Aorta (tissue), 5 donors: ENCODE results near the gene NFIC. TPM values are rescaled to one million over a fixed set of nuclear protein-coding genes. Genes with fewer than 3 reads are reported as not detected.

Source experiments
- ATAC-seq: fragments of 200-7000 bp; cut with Tn5 transposase; one replicate; pipeline ENCODE4 v1.9.1; 2022; ENCODE audit warnings: moderate library complexity; ENCODE audit not compliant: low FRiP score
- DNase-seq, 2 donors: peaks; one replicate each; pipeline ENCODE4 v3.0.0-alpha.2; 2020
- H3K27ac ChIP-seq, 2 donors: one replicate each; pipeline ENCODE4 v1.5.1; 2013; ENCODE audit warnings: low read length in 2 of 2, mild to moderate bottlenecking in 2 of 2, moderate library complexity in 2 of 2, control low read depth in 1 of 2, inconsistent platforms in 1 of 2, low read depth in 1 of 2
- H3K27me3 ChIP-seq, 2 donors: one replicate each; pipeline ENCODE4 v1.6.1; 2013; ENCODE audit warnings: control low read depth in 1 of 2, low read length in 1 of 2, mild to moderate bottlenecking in 1 of 2, moderate library complexity in 1 of 2; ENCODE audit not compliant: insufficient read depth in 2 of 2, control insufficient read depth in 1 of 2
- H3K36me3 ChIP-seq, 2 donors: one replicate each; pipeline ENCODE4 v1.6.1; 2013; ENCODE audit warnings: control low read depth in 1 of 2, low read length in 1 of 2, mild to moderate bottlenecking in 1 of 2; ENCODE audit not compliant: insufficient read depth in 2 of 2, control insufficient read depth in 1 of 2
- H3K4me1 ChIP-seq, 2 donors: one replicate each; pipeline ENCODE4 v1.6.1; 2013; ENCODE audit warnings: low read length in 2 of 2, control low read depth in 1 of 2, mild to moderate bottlenecking in 1 of 2, moderate library complexity in 1 of 2; ENCODE audit not compliant: insufficient read depth in 2 of 2, control insufficient read depth in 1 of 2
- H3K4me3 ChIP-seq, 2 donors: one replicate each; pipeline ENCODE4 v1.5.1; 2013; ENCODE audit warnings: low read length in 2 of 2, control low read depth in 1 of 2, mild to moderate bottlenecking in 1 of 2
- H3K9me3 ChIP-seq: one replicate; pipeline ENCODE4 v1.6.1; 2013; ENCODE audit warnings: mild to moderate bottlenecking, low read length; ENCODE audit not compliant: control insufficient read depth
- WGBS, 2 donors: extraction: QIAGEN DNeasy Blood & Tissue Kit; methylation state at CpG; one replicate each; pipeline ENCODE4 v1.1.7; 2013; 5-methylcytosine and 5-hydroxymethylcytosine counted together
- intact Hi-C, 2 donors: fragments of 100-400 bp; cut with DNase I; formaldehyde crosslinking; loops; one replicate each; pipeline versions ENCODE4 v1.14.2 to v1.15.0; 2022
- polyA plus RNA-seq, 2 donors: library from polyadenylated mRNA; stranded (reverse); fragments of 200-250 nt; gene quantifications; one replicate each; pipeline ENCODE4 v1.2.3, GENCODE V29; 2013
- total RNA-seq, 2 donors: library from RNA; stranded (reverse); fragmentation: NEBNext Ultra II Directional; extraction: Animal tissue kit (Norgen Biotek cat#: 25700); gene quantifications; one replicate each; pipeline ENCODE4 v1.2.1, GENCODE V29; 2021
- donor health status: healthy with polysubstance abuse.
- donor health status: Bipolar disorder and iron deficiency.
- donor health status: DM: no; HTN: no; CAD: no.
- donor health status: DM: no; HTN: no; CAD: no.
- donor health status: DM: yes; HTN: yes; CAD: no.

NFIC gene
- total and polyA plus RNA-seq, 4 donors, result 37.5 to 188 (median 106) TPM

GRCh38 chr19:3351702-3352447 lies 14.5 kb upstream of the NFIC start:
- intact Hi-C loops, result no loop called here

GRCh38 chr19:3353493-3353892 lies 12.9 kb upstream of the NFIC start:
- Histone ChIP-seq H3K4me3 (no peak overlapping the region), H3K36me3 (no peaks in the 10 kb centered on the region), H3K9me3 (no peaks in the 10 kb centered on the region), H3K4me1 (no peaks in the 10 kb centered on the region), H3K27ac (no peak overlapping the region), H3K27me3 (no peaks in the 10 kb centered on the region)
- WGBS, 2 donors, result 59 to 87% methylated on average over 5 of the region's 5 CpGs
- no peak for DNase-seq
- ATAC-seq, result no peak
- intact Hi-C loops, result no loop called here

More at GRCh38 chr19:3351702-3352447, 14.5 kb upstream of the NFIC start:
- no peak for ATAC-seq
- no peak for DNase-seq
- 87 to 88% methylated on average over 8 of the region's 8 CpGs for WGBS, 2 donors
- no peak overlapping the region for H3K4me3 ChIP-seq
- no peaks in the 10 kb centered on the region for H3K27me3 ChIP-seq
- H3K27ac ChIP-seq, result no peak overlapping the region
- H3K4me1 ChIP-seq, result no peaks in the 10 kb centered on the region
- no peaks in the 10 kb centered on the region for H3K36me3 ChIP-seq
- no peaks in the 10 kb centered on the region for H3K9me3 ChIP-seq

GRCh38 chr19:3356805-3357204 lies 9.6 kb upstream of the NFIC start:
- Histone ChIP-seq H3K4me3 (no peak overlapping the region), H3K36me3 (no peaks in the 10 kb centered on the region), H3K9me3 (no peaks in the 10 kb centered on the region), H3K4me1 (no peaks in the 10 kb centered on the region), H3K27me3 (no peaks in the 10 kb centered on the region), H3K27ac (no peak overlapping the region)
- intact Hi-C loops, result no loop called here
- no peak for DNase-seq
- ATAC-seq, result no peak
- WGBS, 2 donors, result 88 to 94% methylated on average over 2 of the region's 2 CpGs

- H3K4me1 ChIP-seq, result no peaks in the 10 kb centered on the region
- no peak overlapping the region for H3K27ac ChIP-seq
- H3K36me3 ChIP-seq, result no peaks in the 10 kb centered on the region
- no peak for DNase-seq
- no peak for ATAC-seq
- H3K27me3 ChIP-seq, result no peaks in the 10 kb centered on the region
- WGBS, 2 donors, result 63 to 71% methylated on average over 13 to 16 of the region's 16 CpGs
- no peak overlapping the region for H3K4me3 ChIP-seq
- H3K9me3 ChIP-seq, result no peaks in the 10 kb centered on the region
- intact Hi-C loops, result no loop called here
These were observed 9.0 kb upstream of the NFIC start for GRCh38 chr19:3357271-3357991.

- no peaks in the 10 kb centered on the region for H3K36me3 ChIP-seq
- intact Hi-C loops, result no loop called here
- no peak overlapping the region for H3K4me3 ChIP-seq
- ATAC-seq, result no peak
- no peaks in the 10 kb centered on the region for H3K9me3 ChIP-seq
- no peak overlapping the region for H3K27ac ChIP-seq
- H3K4me1 ChIP-seq, result no peaks in the 10 kb centered on the region
- DNase-seq, result no peak
- no peaks in the 10 kb centered on the region for H3K27me3 ChIP-seq
- 9 to 25% methylated on average over 14 to 38 of the region's 38 CpGs for WGBS, 2 donors
These were observed 8.2 kb upstream of the NFIC start for GRCh38 chr19:3357992-3358688.

GRCh38 chr19:3358689-3359014 lies 7.7 kb upstream of the NFIC start:
- 1 to 2% methylated on average over 18 to 27 of the region's 27 CpGs for WGBS, 2 donors
- DNase-seq (no peak), ATAC-seq (peak; percentile 0)
- peak overlapping the region; percentile 97 to 99 for H3K4me3 ChIP-seq
- no peak overlapping the region for H3K27ac ChIP-seq
- H3K36me3 ChIP-seq, result no peaks in the 10 kb centered on the region
- no peaks in the 10 kb centered on the region for H3K27me3 ChIP-seq
- intact Hi-C loops, result no loop called here
- H3K9me3 ChIP-seq, result no peaks in the 10 kb centered on the region
- H3K4me1 ChIP-seq, result no peaks in the 10 kb centered on the region

- intact Hi-C loops, result no loop called here
- H3K27ac ChIP-seq, result peak overlapping the region; percentile 67 to 73
- no peaks in the 10 kb centered on the region for H3K36me3 ChIP-seq
- ATAC-seq, result peak; percentile 65
- H3K4me1 ChIP-seq, result no peaks in the 10 kb centered on the region
- H3K4me3 ChIP-seq, result peak overlapping the region; percentile 97 to 99
- DNase-seq, result peak; percentile 81 to 88
- H3K9me3 ChIP-seq, result no peaks in the 10 kb centered on the region
- no peaks in the 10 kb centered on the region for H3K27me3 ChIP-seq
- 1% methylated on average over 53 to 129 of the region's 129 CpGs for WGBS, 2 donors
These were observed 7.1 kb upstream of the NFIC start for GRCh38 chr19:3359015-3359918.

- Histone ChIP-seq H3K4me3 (peak overlapping the region; percentile 97 to 99), H3K36me3 (no peaks in the 10 kb centered on the region), H3K27ac (peak overlapping the region; percentile 62 to 73), H3K4me1 (no peaks in the 10 kb centered on the region), H3K27me3 (no peaks in the 10 kb centered on the region), H3K9me3 (no peaks in the 10 kb centered on the region)
- intact Hi-C loops, result no loop called here
- 1 to 2% methylated on average over 20 to 81 of the region's 81 CpGs for WGBS, 2 donors
- ATAC-seq (no peak), DNase-seq (no peak)
These were observed 6.4 kb upstream of the NFIC start for GRCh38 chr19:3359919-3360420.
